ENCODE measurements around the gene TBL1X.
"Not testable (repeated sequence)": the region's sequence is repeated elsewhere in the genome, so short reads cannot be mapped to it uniquely, and the experiment has no call there.

Gene TBL1X

DNA sequence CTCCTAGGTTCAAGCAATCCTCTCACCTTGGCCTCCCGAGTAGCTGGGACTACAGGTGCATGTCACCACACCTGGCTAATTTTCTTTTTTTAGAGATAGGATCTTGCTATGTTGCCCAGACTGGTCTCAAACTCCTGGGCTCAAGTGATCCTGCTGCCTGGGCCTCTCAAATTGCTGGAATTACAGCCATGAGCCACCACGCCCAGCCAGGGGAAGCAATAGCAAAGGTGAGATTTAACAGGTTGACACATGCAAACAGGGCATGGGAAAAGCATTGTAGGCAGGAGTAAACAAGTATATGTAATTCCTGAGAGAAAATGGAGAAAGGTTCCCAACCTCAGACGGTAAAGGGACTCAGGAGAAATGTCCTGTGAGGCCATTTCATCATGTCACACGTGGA is 33.6 kb upstream of the TBL1X start:
- TF ChIP-seq ZFX (IDR thresholded peaks at IDR 0.05; ENCODE audit: borderline replicate concordance), result no peak
- TF ChIP-seq, protein P1, sequence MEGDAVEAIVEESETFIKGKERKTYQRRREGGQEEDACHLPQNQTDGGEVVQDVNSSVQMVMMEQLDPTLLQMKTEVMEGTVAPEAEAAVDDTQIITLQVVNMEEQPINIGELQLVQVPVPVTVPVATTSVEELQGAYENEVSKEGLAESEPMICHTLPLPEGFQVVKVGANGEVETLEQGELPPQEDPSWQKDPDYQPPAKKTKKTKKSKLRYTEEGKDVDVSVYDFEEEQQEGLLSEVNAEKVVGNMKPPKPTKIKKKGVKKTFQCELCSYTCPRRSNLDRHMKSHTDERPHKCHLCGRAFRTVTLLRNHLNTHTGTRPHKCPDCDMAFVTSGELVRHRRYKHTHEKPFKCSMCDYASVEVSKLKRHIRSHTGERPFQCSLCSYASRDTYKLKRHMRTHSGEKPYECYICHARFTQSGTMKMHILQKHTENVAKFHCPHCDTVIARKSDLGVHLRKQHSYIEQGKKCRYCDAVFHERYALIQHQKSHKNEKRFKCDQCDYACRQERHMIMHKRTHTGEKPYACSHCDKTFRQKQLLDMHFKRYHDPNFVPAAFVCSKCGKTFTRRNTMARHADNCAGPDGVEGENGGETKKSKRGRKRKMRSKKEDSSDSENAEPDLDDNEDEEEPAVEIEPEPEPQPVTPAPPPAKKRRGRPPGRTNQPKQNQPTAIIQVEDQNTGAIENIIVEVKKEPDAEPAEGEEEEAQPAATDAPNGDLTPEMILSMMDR (IDR thresholded peaks at IDR 0.05), result no peak

DNA sequence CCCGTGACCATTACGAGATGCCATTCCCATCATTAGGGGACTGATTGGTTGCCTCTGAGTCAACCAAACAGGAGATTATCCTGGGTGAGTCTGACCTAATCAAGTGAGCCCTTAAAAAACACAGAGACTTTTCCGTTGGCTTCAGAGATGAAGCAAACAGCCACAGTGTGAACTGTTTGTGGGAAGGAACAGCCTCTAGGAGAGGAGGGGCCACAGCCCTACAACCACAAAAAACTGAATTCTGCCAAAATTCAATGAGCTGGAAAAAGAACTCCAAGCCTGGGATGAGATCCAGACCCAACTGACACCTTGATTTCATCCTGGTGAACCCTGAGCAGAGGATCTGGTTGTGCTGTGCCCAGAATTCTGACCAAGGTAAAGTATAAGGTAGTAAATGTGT is 31.3 kb upstream of the TBL1X start:
- no peak overlapping the region for H3K27ac ChIP-seq
- TF ChIP-seq, protein P1 (IDR thresholded peaks at IDR 0.05), result no peak
- no peak for TF ChIP-seq ZFX (IDR thresholded peaks at IDR 0.05; ENCODE audit: borderline replicate concordance)

More for the DNA sequence above, 33.6 kb upstream of the TBL1X start:
- H3K27ac ChIP-seq, result no peak overlapping the region

DNA sequence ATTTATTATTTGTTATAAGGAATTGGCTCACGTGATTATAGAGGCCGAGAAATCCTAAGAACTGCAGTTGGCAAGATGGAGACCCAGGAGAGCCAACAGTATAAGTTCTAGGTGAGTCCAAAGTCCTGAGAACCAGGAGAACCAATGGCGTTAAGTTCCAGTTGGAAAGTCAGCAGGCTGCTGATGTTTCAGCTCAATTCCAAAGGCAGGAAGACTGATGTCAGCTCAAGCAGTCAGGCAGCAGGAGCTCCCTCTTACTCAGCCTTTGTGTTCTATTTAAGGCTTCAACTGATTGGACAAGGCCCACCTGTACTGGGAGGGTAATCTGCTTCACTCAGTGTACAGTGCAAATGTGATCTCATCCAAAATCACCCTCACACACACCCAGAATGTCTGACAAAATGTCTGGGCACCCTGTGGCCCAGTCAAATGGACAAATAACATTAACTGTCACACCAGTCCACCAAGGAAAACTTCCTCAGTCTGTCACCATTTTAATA is 30.8 kb upstream of the TBL1X start:
- no peak for TF ChIP-seq ZFX (IDR thresholded peaks at IDR 0.05; ENCODE audit: borderline replicate concordance)
- TF ChIP-seq, protein P1 (IDR thresholded peaks at IDR 0.05), result no peak
- H3K27ac ChIP-seq, result no peak overlapping the region

DNA sequence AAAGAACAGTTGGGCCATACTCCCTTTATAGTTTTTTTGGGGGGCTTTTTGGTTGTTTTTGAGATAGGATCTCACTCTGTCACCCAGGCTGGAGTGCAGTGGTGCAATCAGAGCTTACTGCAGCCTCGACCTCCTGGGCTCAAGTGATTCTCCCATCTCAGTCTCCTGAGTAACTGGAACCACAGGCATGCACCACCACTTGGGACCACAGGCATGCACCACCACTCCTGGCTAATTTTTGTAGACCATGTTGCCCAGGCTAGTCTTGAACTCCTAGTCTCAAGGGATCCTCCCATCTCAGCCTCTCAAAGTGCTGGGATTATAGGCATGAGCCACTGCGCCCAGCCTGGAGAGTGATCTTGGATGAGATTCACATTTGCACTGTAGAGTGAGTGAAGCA is 29.8 kb upstream of the TBL1X start:
- not testable (repeated sequence) for H3K27ac ChIP-seq

DNA sequence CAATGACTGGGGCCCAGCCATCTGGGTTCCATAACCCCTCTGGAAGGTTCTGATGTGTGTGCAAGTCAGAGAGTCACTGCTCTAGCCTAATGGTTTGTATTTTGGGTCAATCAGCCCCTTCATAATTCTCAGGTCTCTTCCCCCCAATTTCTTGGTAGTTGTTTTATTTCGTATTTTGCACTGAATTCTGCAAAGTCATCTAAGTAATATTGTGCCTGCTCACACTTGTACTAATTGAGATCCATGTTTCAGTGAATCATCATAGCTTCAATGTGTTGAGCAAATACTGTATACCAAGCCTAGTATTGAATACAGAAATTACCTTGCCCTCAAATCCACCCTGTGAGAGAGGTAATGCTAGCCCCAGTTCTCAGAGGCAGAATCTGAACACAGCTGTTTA is 28.0 kb upstream of the TBL1X start:
- H3K27ac ChIP-seq, result no peak overlapping the region
- no peak for TF ChIP-seq ZFX (IDR thresholded peaks at IDR 0.05; ENCODE audit: borderline replicate concordance)
- TF ChIP-seq, protein P1 (IDR thresholded peaks at IDR 0.05), result no peak

DNA sequence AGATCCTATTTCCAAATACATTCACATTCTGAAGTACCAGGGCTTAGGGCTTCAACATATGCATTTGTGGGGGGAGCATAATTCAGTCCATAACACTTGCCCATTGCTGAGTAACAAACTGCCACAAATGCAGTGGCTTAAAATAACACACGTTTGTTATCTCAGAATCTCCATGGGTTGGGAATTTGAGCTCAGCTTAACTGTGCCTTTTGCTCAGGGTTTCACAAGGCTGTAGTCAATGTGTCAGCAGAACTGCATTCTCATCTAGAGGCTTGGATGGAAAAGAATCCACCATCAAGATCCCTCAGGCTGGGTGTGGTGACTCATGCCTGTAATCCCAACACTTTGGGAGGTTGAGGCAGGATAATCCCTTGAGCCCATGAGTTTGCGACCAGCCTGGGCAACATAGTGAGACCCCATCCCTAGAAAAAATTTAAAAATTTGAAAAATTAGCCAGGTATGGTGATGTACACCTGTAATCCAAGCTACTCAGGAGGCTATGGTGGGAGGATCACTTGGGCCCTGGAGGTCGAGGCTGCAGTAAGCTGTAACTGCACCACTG is 25.8 kb upstream of the TBL1X start:
- no peak overlapping the region for H3K27ac ChIP-seq
- TF ChIP-seq, protein P1 (IDR thresholded peaks at IDR 0.05), result no peak
- no peak for TF ChIP-seq ZFX (IDR thresholded peaks at IDR 0.05; ENCODE audit: borderline replicate concordance)

DNA sequence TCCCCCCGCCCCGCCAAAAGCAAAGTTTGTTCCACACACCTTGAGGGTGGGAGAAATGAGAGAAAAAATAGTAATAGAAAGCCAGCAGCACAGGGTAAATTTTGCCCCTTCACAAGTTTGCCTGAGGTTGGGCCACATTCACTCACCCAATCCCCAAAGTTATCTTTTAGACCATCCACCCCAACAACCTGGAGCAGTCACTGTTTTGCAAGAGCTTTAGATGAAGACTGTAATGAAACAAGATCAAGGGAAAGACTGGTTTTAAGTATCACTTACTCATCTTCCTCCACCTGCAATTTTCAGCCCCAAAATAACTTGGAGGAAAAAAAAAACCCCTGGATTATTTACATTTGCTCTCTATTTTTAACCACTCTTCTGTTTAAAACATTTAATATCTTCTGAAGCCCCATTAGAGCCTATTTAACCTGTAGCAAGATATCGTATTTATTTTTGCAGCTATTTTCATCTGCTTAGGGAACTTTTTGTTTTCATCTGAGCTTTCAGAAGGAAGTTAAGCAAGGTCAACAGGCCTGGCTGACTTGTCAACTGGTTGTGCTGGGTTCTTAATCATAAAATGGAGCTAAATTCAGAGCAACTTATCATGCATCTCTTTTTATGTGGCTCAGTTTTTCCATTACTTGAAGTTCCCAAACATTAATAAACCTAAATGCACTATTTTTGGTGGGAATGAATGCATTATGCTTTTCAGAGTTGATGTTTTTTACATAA is 24.6 kb upstream of the TBL1X start:
- H3K27ac ChIP-seq, result no peak overlapping the region

More for the DNA sequence above, 24.6 kb upstream of the TBL1X start:
- no peak for TF ChIP-seq ZFX (IDR thresholded peaks at IDR 0.05; ENCODE audit: borderline replicate concordance)
- TF ChIP-seq, protein P1 (IDR thresholded peaks at IDR 0.05), result no peak
